Measurements from ENCODE around the gene NAP1L2.
"Not testable (repeated sequence)": the region's sequence is repeated elsewhere in the genome, so short reads cannot be mapped to it uniquely, and the experiment has no call there.

NAP1L2 gene, protein sequence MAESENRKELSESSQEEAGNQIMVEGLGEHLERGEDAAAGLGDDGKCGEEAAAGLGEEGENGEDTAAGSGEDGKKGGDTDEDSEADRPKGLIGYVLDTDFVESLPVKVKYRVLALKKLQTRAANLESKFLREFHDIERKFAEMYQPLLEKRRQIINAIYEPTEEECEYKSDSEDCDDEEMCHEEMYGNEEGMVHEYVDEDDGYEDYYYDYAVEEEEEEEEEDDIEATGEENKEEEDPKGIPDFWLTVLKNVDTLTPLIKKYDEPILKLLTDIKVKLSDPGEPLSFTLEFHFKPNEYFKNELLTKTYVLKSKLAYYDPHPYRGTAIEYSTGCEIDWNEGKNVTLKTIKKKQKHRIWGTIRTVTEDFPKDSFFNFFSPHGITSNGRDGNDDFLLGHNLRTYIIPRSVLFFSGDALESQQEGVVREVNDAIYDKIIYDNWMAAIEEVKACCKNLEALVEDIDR

DNA sequence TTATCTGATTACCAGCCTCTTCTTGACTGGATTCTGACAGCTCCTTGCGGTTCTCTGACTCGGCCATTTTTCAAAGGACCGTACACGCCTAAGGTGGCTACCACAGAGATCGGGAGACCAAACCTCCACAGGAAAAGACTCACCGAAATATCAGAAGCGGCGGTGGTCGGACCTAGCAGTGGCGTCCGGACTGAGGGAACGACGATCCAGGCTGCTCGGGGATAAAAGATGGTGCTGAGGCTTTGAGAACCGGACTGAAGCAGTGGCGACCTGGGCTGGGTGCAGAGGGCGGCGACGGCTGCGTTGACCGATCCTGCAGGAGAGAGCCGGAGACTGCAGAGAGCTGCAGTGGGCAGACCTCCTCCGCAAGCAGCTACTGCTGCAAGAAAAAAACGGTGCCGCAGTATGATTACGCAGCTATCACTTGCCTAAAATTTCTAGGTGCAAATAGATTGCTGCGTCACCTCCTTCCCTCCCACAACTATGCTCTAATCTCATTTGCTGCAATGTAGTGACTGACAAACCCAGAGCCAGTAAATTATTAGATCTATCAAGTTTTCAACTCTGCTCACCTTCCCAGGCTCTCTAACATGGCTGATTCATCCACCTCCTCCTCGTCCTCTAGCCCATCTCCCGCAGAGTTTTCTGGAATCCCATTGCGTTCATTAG lies at the start of gene NAP1L2:
Gene NAP1L2, minus strand, starts transcription at position 426 of the 669 bp plus-strand sequence. Its CDS starts 359 bp downstream, at position 67.
- DNase-seq (ENCODE audit: low spot score): no peak

DNA sequence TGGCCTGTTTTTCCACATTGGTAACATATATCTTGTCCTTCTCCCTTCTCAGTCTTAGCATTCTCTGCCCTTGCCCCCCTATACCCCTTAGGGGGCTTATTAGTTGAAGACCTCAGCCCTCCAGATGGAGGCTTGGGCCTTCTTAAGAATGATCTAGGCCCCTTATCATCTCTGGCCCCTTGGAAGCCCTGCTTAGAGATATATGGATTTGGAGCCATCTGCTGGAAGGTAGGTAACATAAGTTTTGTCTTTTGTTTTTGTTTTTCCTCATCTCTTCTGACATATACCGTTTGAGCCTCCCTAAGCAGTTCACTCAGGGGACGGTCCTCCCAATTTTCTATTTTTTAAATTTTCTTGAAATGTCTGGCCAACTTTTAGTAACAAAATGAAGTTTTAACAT lies 48.3 kb upstream of the NAP1L2 start:
- peak; percentile 2 for DNase-seq (ENCODE audit: low spot score)

DNA sequence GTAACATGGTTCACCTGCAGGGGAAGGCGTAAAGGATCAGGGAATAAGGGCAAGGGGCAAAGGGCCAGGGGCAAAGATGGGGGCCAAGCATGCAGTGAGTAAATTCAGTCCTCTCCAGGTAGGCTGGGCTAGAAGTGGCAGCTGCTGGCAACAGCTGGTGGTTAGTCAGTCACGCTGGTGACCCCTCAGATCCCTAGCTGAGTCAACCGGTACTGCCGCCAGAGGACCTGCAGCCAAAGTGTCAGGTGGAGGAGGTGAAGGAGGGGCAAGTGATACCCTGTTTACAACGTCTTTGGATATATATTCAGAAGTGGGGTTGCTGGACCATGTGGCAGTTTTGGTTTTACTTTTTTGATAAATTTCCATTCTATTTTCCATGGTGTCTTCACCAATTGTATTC lies 24.6 kb upstream of the NAP1L2 start:
- no peak for DNase-seq (ENCODE audit: low spot score)

DNA sequence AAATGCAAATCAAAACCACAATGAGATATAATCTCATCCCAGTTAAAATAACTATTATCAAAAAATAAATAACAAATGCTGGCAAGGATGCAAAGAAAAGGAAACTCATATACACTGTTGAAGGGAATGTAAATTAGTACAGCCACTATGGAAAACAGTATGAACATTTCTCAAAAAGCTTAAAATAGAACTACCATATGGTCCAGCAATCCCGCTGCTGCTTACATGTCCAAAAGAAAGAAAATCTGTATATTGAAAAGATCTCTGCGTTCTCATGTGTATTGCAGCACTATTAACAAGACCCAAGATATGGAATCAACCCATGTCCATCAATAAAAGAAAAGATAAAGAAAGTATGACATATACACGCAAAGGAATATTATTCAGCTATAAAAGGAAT lies 3.0 kb upstream of the NAP1L2 start:
- DNase-seq (ENCODE audit: low spot score): no peak

DNA sequence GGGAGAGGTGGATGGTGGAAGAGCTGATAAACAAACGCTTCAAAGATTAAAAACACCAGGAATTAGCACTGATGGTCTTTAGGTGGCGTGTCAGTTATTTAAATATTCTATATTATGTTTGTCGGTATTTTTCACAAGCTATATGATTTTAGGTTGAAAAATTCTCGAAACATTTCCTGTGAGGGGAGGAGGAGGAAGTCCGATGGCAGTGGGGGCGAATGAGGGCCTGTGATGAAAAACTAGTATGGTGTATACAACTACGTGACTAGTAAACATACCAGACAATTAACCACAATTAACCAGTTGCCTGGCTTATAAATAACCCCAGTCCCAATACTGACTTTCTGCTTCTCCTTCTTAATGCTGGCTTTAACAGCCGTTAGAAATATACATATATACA lies 595 bp upstream of the NAP1L2 start:
- DNase-seq (ENCODE audit: low spot score): no peak

DNA sequence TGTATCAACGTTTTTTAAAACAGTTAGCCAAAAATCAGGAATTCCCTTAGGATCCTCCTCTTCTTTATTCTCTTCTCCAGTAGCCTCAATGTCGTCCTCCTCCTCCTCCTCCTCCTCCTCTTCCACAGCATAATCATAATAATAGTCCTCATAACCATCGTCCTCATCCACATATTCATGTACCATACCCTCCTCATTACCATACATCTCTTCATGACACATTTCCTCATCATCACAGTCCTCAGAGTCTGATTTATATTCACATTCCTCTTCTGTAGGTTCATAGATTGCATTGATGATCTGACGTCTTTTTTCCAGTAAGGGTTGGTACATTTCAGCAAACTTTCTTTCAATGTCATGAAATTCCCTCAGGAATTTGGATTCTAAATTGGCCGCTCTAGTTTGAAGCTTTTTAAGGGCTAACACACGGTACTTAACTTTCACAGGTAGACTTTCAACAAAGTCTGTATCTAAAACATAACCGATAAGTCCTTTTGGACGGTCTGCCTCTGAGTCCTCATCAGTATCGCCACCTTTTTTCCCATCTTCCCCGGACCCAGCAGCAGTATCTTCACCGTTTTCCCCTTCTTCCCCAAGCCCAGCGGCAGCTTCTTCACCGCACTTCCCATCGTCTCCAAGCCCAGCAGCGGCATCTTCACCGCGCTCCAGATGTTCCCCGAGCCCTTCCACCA lies 771 bp downstream of the NAP1L2 start:
- DNase-seq (ENCODE audit: low spot score): no peak

DNA sequence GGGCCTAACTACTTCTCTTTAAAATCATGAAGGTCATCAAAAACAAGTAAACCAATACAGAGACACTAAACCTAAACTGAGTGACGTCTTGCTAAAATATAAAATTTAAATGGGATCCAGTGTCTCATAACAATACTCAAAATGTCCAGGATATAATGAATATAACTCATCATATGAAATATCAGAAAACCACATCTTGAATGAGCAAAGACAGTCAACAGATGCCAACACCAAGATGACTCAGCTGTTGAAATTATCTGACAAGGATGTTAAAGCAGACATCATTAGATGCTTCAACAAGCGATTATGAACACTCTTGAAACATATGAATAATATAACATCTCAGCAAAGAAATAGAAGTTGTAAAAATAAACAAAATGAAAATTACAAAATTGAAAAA lies 8.3 kb downstream of the NAP1L2 start:
- DNase-seq (ENCODE audit: low spot score): no peak

DNA sequence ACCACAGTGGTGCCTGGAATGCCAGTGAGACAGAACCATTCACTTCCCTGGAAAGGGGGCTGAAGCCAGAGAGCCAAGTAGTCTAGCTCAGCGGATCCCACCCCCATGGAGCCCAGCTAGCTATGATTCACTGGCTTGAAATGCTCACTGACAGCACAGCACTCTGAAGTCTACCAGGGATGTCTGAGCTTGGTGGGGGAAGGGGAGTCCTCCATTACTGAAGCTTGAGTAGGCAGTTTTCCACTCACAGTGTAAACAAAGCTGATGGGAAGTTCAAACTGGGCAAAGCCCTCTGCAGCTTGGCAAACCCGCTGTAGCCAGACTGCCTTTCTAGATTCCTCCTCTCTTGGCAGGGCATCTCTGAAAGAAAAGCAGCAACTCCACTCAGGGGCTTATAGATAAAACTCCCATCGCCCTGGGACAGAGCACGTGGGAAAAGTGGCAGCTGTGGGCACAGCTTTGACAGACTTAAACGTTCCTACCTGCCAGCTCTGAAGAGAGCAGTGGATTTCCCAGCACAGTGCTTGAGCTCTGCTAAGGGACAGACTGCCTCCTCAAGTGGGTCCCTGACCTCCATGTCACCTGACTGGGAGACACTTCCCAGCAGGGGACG lies 32.0 kb downstream of the NAP1L2 start:
- no peak for DNase-seq (ENCODE audit: low spot score)

DNA sequence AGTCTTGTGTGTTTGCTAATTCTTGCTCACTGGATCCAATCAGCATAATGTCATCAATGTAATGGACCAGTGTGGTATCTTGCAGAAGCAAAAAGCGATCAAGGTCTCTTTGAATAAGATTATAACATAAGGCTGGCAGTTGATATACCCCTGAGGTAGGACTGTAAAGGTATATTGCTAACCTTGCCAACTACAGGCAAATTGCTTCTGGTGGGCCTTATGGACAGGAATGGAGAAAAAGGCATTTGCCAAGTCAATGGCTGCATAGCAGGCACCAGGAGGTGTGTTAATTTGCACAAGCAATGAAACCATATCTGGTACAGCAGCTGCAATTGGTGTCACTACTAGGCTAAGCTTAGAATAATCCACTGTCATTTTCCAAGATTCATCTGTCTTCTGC lies 45.7 kb downstream of the NAP1L2 start:
- DNase-seq (ENCODE audit: low spot score): not testable (repeated sequence)

All from COLO829 (cell line).